GM12878 (cell line): ENCODE data around the gene GORASP2. TPM values are rescaled to one million over a fixed set of nuclear protein-coding genes. Genes with fewer than 3 reads are reported as not detected.

Source experiments
- ATAC-seq: fragments of 200-7000 bp; cut with Tn5 transposase; 3 replicates; pipeline ENCODE4 v1.9.1; 2020; ENCODE audit warnings: mild to moderate bottlenecking, moderate library complexity
- BruUV-seq: library from RNA; stranded (reverse); fragments of 400-500 nt; replicated peaks from 2 replicates; lab custom pipeline; 2021; lab: Mats Ljungman, UMichigan
- CTCF ChIA-PET: fragments of 300-600 bp; sonication (Branson Sonifier 250); formaldehyde crosslinking; extraction: SDS; loops from one replicate; lab custom pipeline; 2021; ENCODE audit warnings: inconsistent platforms; lab: Yijun Ruan, JAX
- POLR2A ChIA-PET: fragments of 350-600 bp; formaldehyde crosslinking; extraction: SDS; loops from one replicate; lab custom pipeline; 2021; ENCODE audit warnings: inconsistent platforms; lab: Charles Lee
- RAD21 ChIA-PET: fragments of 300-600 bp; sonication (Branson Sonifier 250); formaldehyde crosslinking; loops from one replicate; lab custom pipeline; 2023; ENCODE audit warnings: antibody characterized with exemption; ENCODE audit not compliant: unreplicated experiment; lab: Charles Lee
- SMC1A ChIA-PET: fragments of 300-600 bp; sonication (Branson Sonifier 250); formaldehyde crosslinking; loops from one replicate; lab custom pipeline; 2023; ENCODE audit not compliant: unreplicated experiment, uncharacterized antibody; lab: Charles Lee
- DNase-seq: peaks from one replicate; pipeline ENCODE4 v3.0.0-alpha.2; 2011; ENCODE audit warnings: low read depth, low spot score
- FAIRE-seq: peaks from 3 replicates; lab custom pipeline; 2011; peaks lifted over from hg19 to GRCh38; lab: Jason Lieb, UNC
- H2AFZ ChIP-seq: 2 replicates; pipeline ENCODE4 v1.6.0; 2011; ENCODE audit warnings: low read depth, low read length, control low read depth; ENCODE audit not compliant: control insufficient read depth
- H3K27ac ChIP-seq: 2 replicates; pipeline ENCODE4 v1.5.1; 2011; ENCODE audit warnings: control low read depth; ENCODE audit not compliant: control insufficient read depth, insufficient read depth
- H3K27me3 ChIP-seq, 2 experiments: replicated peaks in 1 of 2; 2 replicates each; pipeline versions ENCODE4 v1.6.0 to v1.6.1; 2011; ENCODE audit warnings: low read length in 1 of 2; ENCODE audit not compliant: control insufficient read depth in 2 of 2, insufficient read depth in 2 of 2
- H3K36me3 ChIP-seq, 2 experiments: 2 replicates each; pipeline ENCODE4 v1.5.1; 2011; ENCODE audit warnings: low read length in 1 of 2; ENCODE audit not compliant: control insufficient read depth in 2 of 2, insufficient read depth in 2 of 2
- H3K4me1 ChIP-seq: 2 replicates; pipeline ENCODE4 v1.6.1; 2011; ENCODE audit warnings: mild to moderate bottlenecking, low read length, moderate library complexity, mixed read lengths; ENCODE audit not compliant: control insufficient read depth, insufficient read depth
- H3K4me2 ChIP-seq: 2 replicates; pipeline ENCODE4 v1.6.0; 2011; ENCODE audit warnings: control low read depth; ENCODE audit not compliant: control insufficient read depth, insufficient read depth
- H3K4me3 ChIP-seq: fragments of 200-600 bp; sonication (generic); 2 replicates; pipeline ENCODE4 v1.5.1; 2016
- H3K79me2 ChIP-seq: 2 replicates; pipeline ENCODE4 v1.6.0; 2011; ENCODE audit warnings: low read length; ENCODE audit not compliant: control insufficient read depth, insufficient read depth
- H3K9ac ChIP-seq: 2 replicates; pipeline ENCODE4 v1.8.0; 2011; ENCODE audit warnings: low read length, control low read depth, mixed read lengths; ENCODE audit not compliant: control insufficient read depth, insufficient read depth
- H3K9me3 ChIP-seq: replicated peaks from 3 replicates; pipeline ENCODE4 v1.5.1; 2011; ENCODE audit warnings: mild to moderate bottlenecking, low read length; ENCODE audit not compliant: control insufficient read depth, insufficient read depth
- H4K20me1 ChIP-seq: 2 replicates; pipeline ENCODE4 v1.6.0; 2011; ENCODE audit not compliant: control insufficient read depth, insufficient read depth
- CHD2 ChIP-seq: IDR thresholded peaks from 2 replicates; pipeline ENCODE4 v1.6.1; 2011; ENCODE audit warnings: low read depth, low read length, improper control_type of control experiment, borderline replicate concordance
- CREM ChIP-seq: IDR thresholded peaks from 2 replicates; pipeline ENCODE4 v1.6.1; 2014; ENCODE audit warnings: antibody characterized with exemption, low read depth
- DPF2 ChIP-seq: fragments of 450-650 bp; IDR thresholded peaks from 2 replicates; pipeline ENCODE4 v1.6.1; 2017; ENCODE audit warnings: mild to moderate bottlenecking
- EP300 ChIP-seq, 2 experiments: fragments of 150-350 bp in 1 of 2; IDR thresholded peaks; 2 replicates each; pipeline ENCODE4 v1.6.1; 2011 to 2012; ENCODE audit warnings: low read depth in 2 of 2, low read length in 2 of 2, borderline replicate concordance in 1 of 2, improper control_type of control experiment in 1 of 2, inconsistent platforms in 1 of 2; ENCODE audit not compliant: control insufficient read depth in 1 of 2
- IRF4 ChIP-seq: IDR thresholded peaks from 2 replicates; pipeline ENCODE4 v1.6.1; 2011; ENCODE audit warnings: low read depth, low read length
- MEF2B ChIP-seq: fragments of 450-650 bp; IDR thresholded peaks from 2 replicates; pipeline ENCODE4 v1.6.1; 2018; ENCODE audit warnings: mild to moderate bottlenecking, moderate library complexity; ENCODE audit not compliant: partially characterized antibody, poor library complexity, severe bottlenecking
- NBN ChIP-seq: fragments of 450-650 bp; IDR thresholded peaks from 2 replicates; pipeline ENCODE4 v1.6.1; 2016
- NFIC ChIP-seq: IDR thresholded peaks from 2 replicates; pipeline ENCODE4 v1.6.1; 2012; ENCODE audit warnings: low read depth, mild to moderate bottlenecking, inconsistent platforms, low read length, moderate library complexity
- NFYB ChIP-seq: IDR thresholded peaks from 2 replicates; pipeline ENCODE4 v1.6.1; 2011; ENCODE audit warnings: low read depth, mild to moderate bottlenecking, low read length, improper control_type of control experiment, moderate library complexity; ENCODE audit not compliant: insufficient read depth
- PML ChIP-seq: IDR thresholded peaks from 2 replicates; pipeline ENCODE4 v1.6.1; 2012; ENCODE audit warnings: low read length, inconsistent platforms
- POLR2A ChIP-seq: IDR thresholded peaks from 2 replicates; pipeline ENCODE4 v1.6.1; 2011; ENCODE audit warnings: low read depth, mild to moderate bottlenecking, low read length
- SMARCA5 ChIP-seq: fragments of 450-650 bp; IDR thresholded peaks from 2 replicates; pipeline ENCODE4 v1.6.1; 2017; ENCODE audit warnings: mild to moderate bottlenecking
- SUPT20H ChIP-seq: IDR thresholded peaks from 2 replicates; pipeline ENCODE4 v1.6.1; 2011; ENCODE audit warnings: low read depth, mild to moderate bottlenecking, low read length, moderate library complexity, borderline replicate concordance; ENCODE audit not compliant: control insufficient read depth
- YY1 ChIP-seq: IDR thresholded peaks from 2 replicates; pipeline ENCODE4 v1.6.1; 2011; ENCODE audit warnings: low read depth, mild to moderate bottlenecking, low read length
- ZZZ3 ChIP-seq: IDR thresholded peaks from 2 replicates; pipeline ENCODE4 v1.6.1; 2011; ENCODE audit warnings: low read depth; ENCODE audit not compliant: control insufficient read depth, insufficient read length
- WGBS: methylation state at CpG from one replicate; pipeline ENCODE4 v1.1.6; 2016; ENCODE audit warnings: low lambda C conversion rate; ENCODE audit not compliant: insufficient replicate concordance, insufficient coverage; ENCODE audit errors: missing lambda C conversion rate; 5-methylcytosine and 5-hydroxymethylcytosine counted together
- in situ Hi-C: fragments of 300-500 bp; cut with MboI; formaldehyde crosslinking; loops from 9 replicates; pipeline ENCODE4 v1.14.3; 2018; ENCODE audit warnings: mixed read lengths
- intact Hi-C: fragments of 100-400 bp; cut with micrococcal nuclease; formaldehyde crosslinking; loops from one replicate; pipeline ENCODE4 v1.14.2; 2022; ENCODE audit not compliant: unreplicated experiment
- polyA plus RNA-seq, 11 experiments: library from polyadenylated mRNA; depleted of rRNA in 4 of 11; unstranded in 6 of 11; stranded (reverse) in 5 of 11; fragments of >200 nt; fragmentation: Nextera tagmentation in 4 of 11; fragmentation: Illumina TruSeq in 1 of 11; extraction: Ambion mirVana in 4 of 11; extraction: Trizol in 1 of 11; gene quantifications; 1 replicate in 1 of 11; 2 replicates in 10 of 11; pipeline versions ENCODE4 v1.2.1 to v1.2.3, GENCODE V29; 2011 to 2016; ENCODE audit warnings: inconsistent platforms in 2 of 11, missing spikeins in 2 of 11, low read depth in 1 of 11
- total RNA-seq, 4 experiments: library from RNA; depleted of rRNA in 3 of 4; stranded (reverse); fragments of >200 nt in 3 of 4; fragmentation: Illumina TruSeq in 1 of 4; extraction: Trizol in 1 of 4; gene quantifications; 2 replicates each; pipeline versions ENCODE4 v1.2.1 to v1.2.3, GENCODE V29; 2013 to 2021
- TF ChIP-seq, protein P1 (sequence below): fragments of 450-650 bp; IDR thresholded peaks from 2 replicates; pipeline ENCODE4 v1.6.1; 2017; ENCODE audit warnings: mild to moderate bottlenecking
- TF ChIP-seq, protein P2 (sequence below): IDR thresholded peaks from 2 replicates; pipeline ENCODE4 v1.6.1; 2012; ENCODE audit warnings: low read depth, low read length, improper control_type of control experiment
- TF ChIP-seq, protein P3 (sequence below): fragments of 450-650 bp; IDR thresholded peaks from 2 replicates; pipeline ENCODE4 v1.6.1; 2016; ENCODE audit warnings: mild to moderate bottlenecking

Gene GORASP2
- total and polyA plus RNA-seq, 10 of the 15 experiments (the other 5 are each of a cell fraction or from before 2014, with no cell fraction given): 26.3 to 169 (median 103) TPM

DNA sequence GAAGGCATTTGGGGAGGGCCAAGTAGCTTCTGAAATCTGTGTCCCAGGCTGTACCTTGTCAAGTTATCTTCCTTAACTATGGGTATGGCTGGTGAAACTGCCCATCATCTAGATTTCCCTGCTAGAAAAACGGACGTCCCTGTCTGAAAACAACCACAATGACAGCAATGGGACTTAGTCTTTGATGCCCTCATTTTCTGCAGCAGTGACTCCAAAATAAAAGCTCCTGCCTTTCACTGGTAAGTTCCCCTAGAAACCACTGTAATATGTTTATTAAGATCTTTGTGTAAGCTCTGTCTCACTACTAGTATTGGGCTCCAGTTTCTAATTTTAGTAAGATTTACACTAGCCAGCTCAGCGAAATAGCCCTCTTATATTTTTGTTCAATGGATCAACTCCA is 47.2 kb upstream of the GORASP2 start (continued):
- TF ChIP-seq, protein P1, sequence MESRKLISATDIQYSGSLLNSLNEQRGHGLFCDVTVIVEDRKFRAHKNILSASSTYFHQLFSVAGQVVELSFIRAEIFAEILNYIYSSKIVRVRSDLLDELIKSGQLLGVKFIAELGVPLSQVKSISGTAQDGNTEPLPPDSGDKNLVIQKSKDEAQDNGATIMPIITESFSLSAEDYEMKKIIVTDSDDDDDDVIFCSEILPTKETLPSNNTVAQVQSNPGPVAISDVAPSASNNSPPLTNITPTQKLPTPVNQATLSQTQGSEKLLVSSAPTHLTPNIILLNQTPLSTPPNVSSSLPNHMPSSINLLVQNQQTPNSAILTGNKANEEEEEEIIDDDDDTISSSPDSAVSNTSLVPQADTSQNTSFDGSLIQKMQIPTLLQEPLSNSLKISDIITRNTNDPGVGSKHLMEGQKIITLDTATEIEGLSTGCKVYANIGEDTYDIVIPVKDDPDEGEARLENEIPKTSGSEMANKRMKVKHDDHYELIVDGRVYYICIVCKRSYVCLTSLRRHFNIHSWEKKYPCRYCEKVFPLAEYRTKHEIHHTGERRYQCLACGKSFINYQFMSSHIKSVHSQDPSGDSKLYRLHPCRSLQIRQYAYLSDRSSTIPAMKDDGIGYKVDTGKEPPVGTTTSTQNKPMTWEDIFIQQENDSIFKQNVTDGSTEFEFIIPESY: no peak
- TF ChIP-seq DPF2 (no peak), POLR2A (no peak), NFIC (no peak)
- TF ChIP-seq, protein P2, sequence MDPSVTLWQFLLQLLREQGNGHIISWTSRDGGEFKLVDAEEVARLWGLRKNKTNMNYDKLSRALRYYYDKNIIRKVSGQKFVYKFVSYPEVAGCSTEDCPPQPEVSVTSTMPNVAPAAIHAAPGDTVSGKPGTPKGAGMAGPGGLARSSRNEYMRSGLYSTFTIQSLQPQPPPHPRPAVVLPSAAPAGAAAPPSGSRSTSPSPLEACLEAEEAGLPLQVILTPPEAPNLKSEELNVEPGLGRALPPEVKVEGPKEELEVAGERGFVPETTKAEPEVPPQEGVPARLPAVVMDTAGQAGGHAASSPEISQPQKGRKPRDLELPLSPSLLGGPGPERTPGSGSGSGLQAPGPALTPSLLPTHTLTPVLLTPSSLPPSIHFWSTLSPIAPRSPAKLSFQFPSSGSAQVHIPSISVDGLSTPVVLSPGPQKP: no peak
- TF ChIP-seq, all 136 proteins: peak for 0

DNA sequence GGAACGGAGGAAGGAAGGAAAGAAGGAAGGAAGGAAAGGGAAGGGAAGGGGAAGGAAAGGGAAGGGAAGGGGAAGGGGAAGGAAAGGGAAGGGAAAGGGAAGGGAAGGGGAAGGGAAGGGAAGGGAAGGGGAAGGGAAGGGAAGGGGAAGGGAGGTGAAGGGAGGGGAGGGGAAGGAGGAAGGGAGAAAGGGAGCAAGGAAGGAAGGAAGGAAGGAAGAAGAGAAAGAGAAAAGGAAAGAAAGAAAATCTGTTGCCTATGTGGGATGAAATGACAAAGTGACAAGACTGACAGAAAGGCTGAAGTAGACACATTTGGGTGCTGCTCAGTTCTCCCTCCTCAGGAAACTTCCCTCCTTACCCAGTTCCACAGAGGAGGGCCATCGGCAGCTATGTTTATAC is 46.3 kb upstream of the GORASP2 start:
- CTCF ChIA-PET: interaction anchor here (0.5 to 4.5 kb wide), 3 partner anchors 10 to 705 kb away, joined by 3 to 30 read pairs (median 3); partner anchors contain the start of gene GORASP2

More for the DNA sequence above, 46.3 kb upstream of the GORASP2 start:
- in situ Hi-C loops (no loop called here), intact Hi-C loops (no loop called here)
- no peak for ATAC-seq
- TF ChIP-seq SMARCA5: no peak
- no peak for TF ChIP-seq YY1
- TF ChIP-seq ZZZ3: no peak
- no peak for TF ChIP-seq NBN
- no peak for TF ChIP-seq CHD2
- TF ChIP-seq NFYB: no peak
- TF ChIP-seq, protein P3, sequence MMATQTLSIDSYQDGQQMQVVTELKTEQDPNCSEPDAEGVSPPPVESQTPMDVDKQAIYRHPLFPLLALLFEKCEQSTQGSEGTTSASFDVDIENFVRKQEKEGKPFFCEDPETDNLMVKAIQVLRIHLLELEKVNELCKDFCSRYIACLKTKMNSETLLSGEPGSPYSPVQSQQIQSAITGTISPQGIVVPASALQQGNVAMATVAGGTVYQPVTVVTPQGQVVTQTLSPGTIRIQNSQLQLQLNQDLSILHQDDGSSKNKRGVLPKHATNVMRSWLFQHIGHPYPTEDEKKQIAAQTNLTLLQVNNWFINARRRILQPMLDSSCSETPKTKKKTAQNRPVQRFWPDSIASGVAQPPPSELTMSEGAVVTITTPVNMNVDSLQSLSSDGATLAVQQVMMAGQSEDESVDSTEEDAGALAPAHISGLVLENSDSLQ: no peak
- TF ChIP-seq CREM: no peak
- no peak for TF ChIP-seq PML
- TF ChIP-seq IRF4: no peak
- TF ChIP-seq EP300 (IDR thresholded peaks at IDR 0.05; ENCODE audit: borderline replicate concordance in 1 of 2, control insufficient read depth in 1 of 2, low read depth in 2 of 2, low read length in 2 of 2): no peak
- TF ChIP-seq SUPT20H: no peak
- TF ChIP-seq MEF2B: no peak
- TF ChIP-seq NFIC: no peak
- RAD21 ChIA-PET: no interaction called here
- Histone ChIP-seq H3K27ac (no peak overlapping the region), H3K79me2 (no peaks in the 10 kb centered on the region), H3K4me3 (no peak overlapping the region), H3K4me2 (no peak overlapping the region), H3K9ac (no peak overlapping the region), H3K4me1 (no peaks in the 10 kb centered on the region), H3K27me3 (no peaks in the 10 kb centered on the region; a peak in 1 of 4 replicates), H3K36me3 (no peaks in the 10 kb centered on the region), H4K20me1 (no peaks in the 10 kb centered on the region), H2AFZ (no peak overlapping the region), H3K9me3 (no peaks in the 10 kb centered on the region)
- SMC1A ChIA-PET: interaction anchor here (0.6 to 1.7 kb wide), 2 partner anchors 7 to 13 kb away, joined by 3 to 5 read pairs; no protein-coding TSS in a partner anchor
- no TSS peak for BruUV-seq
- no peak for FAIRE-seq
- POLR2A ChIA-PET: no interaction called here
- no peak for DNase-seq
- WGBS: 50% methylated on average over 2 of the region's 2 CpGs
